Fibroblast of the conjunctiva (primary cell): ENCODE measurements around the gene ZFP36L2.
"Not testable (repeated sequence)": the region's sequence is repeated elsewhere in the genome, so short reads cannot be mapped to it uniquely, and the experiment has no call there.

ENCODE experiments used
- DNase-seq: peaks from one replicate; pipeline ENCODE4 v3.0.0-alpha.2; 2010; ENCODE audit warnings: low read depth

Gene ZFP36L2

GRCh38 chr2:43207553-43208300 lies 18.7 kb downstream of the ZFP36L2 start:
- no peak for DNase-seq

GRCh38 chr2:43206602-43207001 lies 19.8 kb downstream of the ZFP36L2 start:
- DNase-seq = no peak

- DNase-seq = no peak
Observed at GRCh38 chr2:43203373-43203772, 23.0 kb downstream of the ZFP36L2 start.

- DNase-seq = no peak
Observed at GRCh38 chr2:43202289-43202688, 24.1 kb downstream of the ZFP36L2 start.

- DNase-seq = no peak
Observed at GRCh38 chr2:43201497-43201896, 24.9 kb downstream of the ZFP36L2 start.

- no peak for DNase-seq
Observed at GRCh38 chr2:43201016-43201415, 25.4 kb downstream of the ZFP36L2 start.

- no peak for DNase-seq
Observed at GRCh38 chr2:43199492-43200488, 26.6 kb downstream of the ZFP36L2 start.

GRCh38 chr2:43198263-43198662 lies 28.1 kb downstream of the ZFP36L2 start:
- DNase-seq = no peak

GRCh38 chr2:43197588-43197896 lies 28.9 kb downstream of the ZFP36L2 start:
- no peak for DNase-seq

- no peak for DNase-seq
Observed at GRCh38 chr2:43196768-43197587, 29.4 kb downstream of the ZFP36L2 start.

- no peak for DNase-seq
Observed at GRCh38 chr2:43194121-43194869, 32.1 kb downstream of the ZFP36L2 start.

GRCh38 chr2:43193652-43194120 lies 32.7 kb downstream of the ZFP36L2 start:
- DNase-seq = no peak

- no peak for DNase-seq
Observed at GRCh38 chr2:43192744-43193651, 33.4 kb downstream of the ZFP36L2 start.

GRCh38 chr2:43191947-43192516 lies 34.4 kb downstream of the ZFP36L2 start:
- no peak for DNase-seq

- no peak for DNase-seq
Observed at GRCh38 chr2:43190311-43191052, 35.9 kb downstream of the ZFP36L2 start.

- not testable (repeated sequence) for DNase-seq
Observed at GRCh38 chr2:43189861-43190260, 36.5 kb downstream of the ZFP36L2 start.

GRCh38 chr2:43188561-43189386 lies 37.6 kb downstream of the ZFP36L2 start:
- no peak for DNase-seq

- no peak for DNase-seq
Observed at GRCh38 chr2:43186679-43187374, 39.6 kb downstream of the ZFP36L2 start.
